ENCODE data around the gene ZBTB49.

Gene ZBTB49

GRCh38 chr4:4361883-4362282 lies 71.8 kb downstream of the ZBTB49 start:
- DNase-seq: no peak

- no peak for DNase-seq
Measured at GRCh38 chr4:4362991-4363697, 73.1 kb downstream of the ZBTB49 start.

GRCh38 chr4:4364061-4364460 lies 74.0 kb downstream of the ZBTB49 start:
- no peak for DNase-seq

- no peak for DNase-seq
Measured at GRCh38 chr4:4364486-4365208, 74.6 kb downstream of the ZBTB49 start.

GRCh38 chr4:4368809-4369580 lies 78.9 kb downstream of the ZBTB49 start:
- DNase-seq: no peak
